Neural cell (in vitro differentiated cells): ENCODE measurements around the gene CTBP2. TPM values are rescaled to one million over a fixed set of nuclear protein-coding genes. Genes with fewer than 3 reads are reported as not detected.

ENCODE experiments used
- H2AFZ ChIP-seq: fragments of 200-600, 300-800 bp; sonication (generic), shearing (Covaris generic); 2 replicates; pipeline ENCODE4 v1.6.0; 2014; ENCODE audit warnings: low read depth, mild to moderate bottlenecking, antibody characterized with exemption, low read length, moderate library complexity
- H3F3A ChIP-seq: fragments of 200-600 bp; shearing (Covaris generic); 2 replicates; pipeline ENCODE4 v1.6.1; 2016; ENCODE audit warnings: mild to moderate bottlenecking, moderate library complexity, mixed read lengths, antibody characterized with exemption, low read length; ENCODE audit not compliant: insufficient read depth, poor library complexity, severe bottlenecking
- H3K27ac ChIP-seq: fragments of 200-600, 300-800 bp; sonication (generic), shearing (Covaris generic); 2 replicates; pipeline ENCODE4 v1.5.1; 2014; ENCODE audit warnings: mild to moderate bottlenecking, low read length, moderate library complexity
- H3K27me3 ChIP-seq: fragments of 300-800, 200-600 bp; sonication (generic), shearing (Covaris generic); 2 replicates; pipeline ENCODE4 v1.6.0; 2014; ENCODE audit warnings: mild to moderate bottlenecking, low read depth, low read length, moderate library complexity; ENCODE audit not compliant: insufficient read depth
- H3K36me3 ChIP-seq: fragments of 300-800, 200-600 bp; sonication (generic), shearing (Covaris generic); 2 replicates; pipeline ENCODE4 v1.5.1; 2014; ENCODE audit warnings: mild to moderate bottlenecking, antibody characterized with exemption, low read length, moderate library complexity; ENCODE audit not compliant: insufficient read depth
- H3K4me2 ChIP-seq: fragments of 300-800, 200-600 bp; sonication (generic), shearing (Covaris generic); 2 replicates; pipeline ENCODE4 v1.6.0; 2014; ENCODE audit warnings: mild to moderate bottlenecking, low read length
- H3K4me3 ChIP-seq: fragments of 300-800, 200-600 bp; sonication (generic), shearing (Covaris generic); 2 replicates; pipeline ENCODE4 v1.5.1; 2014; ENCODE audit warnings: mild to moderate bottlenecking, low read length, moderate library complexity
- H3K79me2 ChIP-seq: fragments of 200-600 bp; shearing (Covaris generic); replicated peaks from 2 replicates; pipeline ENCODE4 v1.6.0; 2014; ENCODE audit warnings: mild to moderate bottlenecking, low read length, moderate library complexity; ENCODE audit not compliant: insufficient read depth
- H3K9ac ChIP-seq: fragments of 300-800, 200-600 bp; sonication (generic), shearing (Covaris generic); 2 replicates; pipeline ENCODE4 v1.6.1; 2016; ENCODE audit warnings: mild to moderate bottlenecking, low read length, mixed read lengths
- H3K9me2 ChIP-seq: fragments of 200-600 bp; shearing (Covaris generic); 2 replicates; pipeline ENCODE4 v1.6.1; 2016; ENCODE audit warnings: mild to moderate bottlenecking, low read length, mixed read lengths; ENCODE audit not compliant: insufficient read depth
- H3K9me3 ChIP-seq: fragments of 200-600, 300-800 bp; sonication (generic), shearing (Covaris generic); 2 replicates; pipeline ENCODE4 v1.6.1; 2016; ENCODE audit warnings: mild to moderate bottlenecking, mixed run types, low read length, moderate library complexity, mixed read lengths
- H4K20me1 ChIP-seq: fragments of 200-600 bp; shearing (Covaris generic); 2 replicates; pipeline ENCODE4 v1.6.1; 2016; ENCODE audit warnings: mild to moderate bottlenecking, mixed run types; ENCODE audit not compliant: insufficient read depth
- EP300 ChIP-seq: fragments of 450-650 bp; conservative IDR thresholded peaks from 2 replicates; pipeline ENCODE4 v1.6.1; 2014; ENCODE audit warnings: antibody characterized with exemption, mild to moderate bottlenecking, moderate library complexity; ENCODE audit not compliant: poor library complexity, severe bottlenecking
- EZH2 ChIP-seq: fragments of 200-600, 300-800 bp; shearing (Covaris generic), sonication (generic); IDR thresholded peaks from 2 replicates; pipeline ENCODE4 v1.6.1; 2014; ENCODE audit warnings: antibody characterized with exemption, low read length, borderline replicate concordance, mild to moderate bottlenecking; ENCODE audit not compliant: insufficient read depth, poor library complexity, severe bottlenecking
- MXI1 ChIP-seq: fragments of 450-650 bp; conservative IDR thresholded peaks from 2 replicates; pipeline ENCODE4 v1.6.1; 2014; ENCODE audit warnings: antibody characterized with exemption, mild to moderate bottlenecking; ENCODE audit not compliant: poor library complexity, severe bottlenecking
- POLR2AphosphoS5 ChIP-seq: IDR thresholded peaks from 2 replicates; pipeline ENCODE4 v1.6.1; 2012
- RAD21 ChIP-seq: fragments of 450-650 bp; conservative IDR thresholded peaks from 2 replicates; pipeline ENCODE4 v1.6.1; 2014; ENCODE audit warnings: antibody characterized with exemption, mild to moderate bottlenecking, moderate library complexity
- SMC3 ChIP-seq: fragments of 450-650 bp; conservative IDR thresholded peaks from 2 replicates; pipeline ENCODE4 v1.6.1; 2014; ENCODE audit warnings: antibody characterized with exemption, mild to moderate bottlenecking, moderate library complexity; ENCODE audit not compliant: poor library complexity
- TAF1 ChIP-seq: IDR thresholded peaks from 2 replicates; pipeline ENCODE4 v1.6.1; 2012; ENCODE audit warnings: low read depth
- polyA plus RNA-seq: library from polyadenylated mRNA; depleted of rRNA; stranded (reverse); fragments of >200 nt; gene quantifications from 2 replicates; pipeline ENCODE4 v1.2.3, GENCODE V29; 2014
- TF ChIP-seq, protein P1 (sequence below): IDR thresholded peaks from 2 replicates; pipeline ENCODE4 v1.6.1; 2012; ENCODE audit warnings: borderline replicate concordance
- TF ChIP-seq, protein P2 (sequence below): fragments of 450-650 bp; IDR thresholded peaks from 2 replicates; pipeline ENCODE4 v1.5.1; 2014; ENCODE audit warnings: antibody characterized with exemption, mild to moderate bottlenecking, moderate library complexity; ENCODE audit not compliant: poor library complexity, severe bottlenecking

Gene CTBP2
- polyA plus RNA-seq, 1 donor from 2014 or later, result 59.5 TPM

DNA sequence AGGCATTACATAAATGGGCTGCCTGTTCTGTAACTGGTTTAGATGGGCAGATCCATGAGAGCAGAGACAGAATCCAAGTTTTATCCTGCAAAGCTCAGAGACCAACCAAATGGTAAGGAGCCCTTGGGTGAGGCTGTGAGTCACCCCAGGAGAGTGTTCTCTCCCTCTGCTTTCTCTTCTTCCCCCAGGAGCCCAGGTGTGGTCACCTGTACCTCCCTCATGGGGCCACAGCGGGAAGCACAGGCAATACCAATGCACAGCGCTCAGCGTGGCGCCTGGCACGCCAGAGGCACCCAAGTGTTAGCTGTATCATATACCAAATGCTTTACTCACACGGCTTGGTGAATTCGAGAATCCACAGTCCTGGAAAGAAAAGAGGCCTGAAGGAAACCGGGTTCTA lies 39.4 kb downstream of the CTBP2 start:
- Histone ChIP-seq H3K36me3 (no peaks in the 10 kb centered on the region), H3K9me2 (no peaks in the 10 kb centered on the region), H3K9me3 (no peaks in the 10 kb centered on the region), H3F3A (no peaks in the 10 kb centered on the region), H3K4me2 (no peak overlapping the region), H3K27ac (no peak overlapping the region), H3K4me3 (no peak overlapping the region), H4K20me1 (no peaks in the 10 kb centered on the region), H2AFZ (no peak overlapping the region), H3K9ac (no peak overlapping the region), H3K79me2 (peaks cover 89% of the 10 kb centered on the region), H3K27me3 (no peaks in the 10 kb centered on the region)
- no peak for TF ChIP-seq EP300
- TF ChIP-seq, protein P1, sequence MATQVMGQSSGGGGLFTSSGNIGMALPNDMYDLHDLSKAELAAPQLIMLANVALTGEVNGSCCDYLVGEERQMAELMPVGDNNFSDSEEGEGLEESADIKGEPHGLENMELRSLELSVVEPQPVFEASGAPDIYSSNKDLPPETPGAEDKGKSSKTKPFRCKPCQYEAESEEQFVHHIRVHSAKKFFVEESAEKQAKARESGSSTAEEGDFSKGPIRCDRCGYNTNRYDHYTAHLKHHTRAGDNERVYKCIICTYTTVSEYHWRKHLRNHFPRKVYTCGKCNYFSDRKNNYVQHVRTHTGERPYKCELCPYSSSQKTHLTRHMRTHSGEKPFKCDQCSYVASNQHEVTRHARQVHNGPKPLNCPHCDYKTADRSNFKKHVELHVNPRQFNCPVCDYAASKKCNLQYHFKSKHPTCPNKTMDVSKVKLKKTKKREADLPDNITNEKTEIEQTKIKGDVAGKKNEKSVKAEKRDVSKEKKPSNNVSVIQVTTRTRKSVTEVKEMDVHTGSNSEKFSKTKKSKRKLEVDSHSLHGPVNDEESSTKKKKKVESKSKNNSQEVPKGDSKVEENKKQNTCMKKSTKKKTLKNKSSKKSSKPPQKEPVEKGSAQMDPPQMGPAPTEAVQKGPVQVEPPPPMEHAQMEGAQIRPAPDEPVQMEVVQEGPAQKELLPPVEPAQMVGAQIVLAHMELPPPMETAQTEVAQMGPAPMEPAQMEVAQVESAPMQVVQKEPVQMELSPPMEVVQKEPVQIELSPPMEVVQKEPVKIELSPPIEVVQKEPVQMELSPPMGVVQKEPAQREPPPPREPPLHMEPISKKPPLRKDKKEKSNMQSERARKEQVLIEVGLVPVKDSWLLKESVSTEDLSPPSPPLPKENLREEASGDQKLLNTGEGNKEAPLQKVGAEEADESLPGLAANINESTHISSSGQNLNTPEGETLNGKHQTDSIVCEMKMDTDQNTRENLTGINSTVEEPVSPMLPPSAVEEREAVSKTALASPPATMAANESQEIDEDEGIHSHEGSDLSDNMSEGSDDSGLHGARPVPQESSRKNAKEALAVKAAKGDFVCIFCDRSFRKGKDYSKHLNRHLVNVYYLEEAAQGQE, result no peak
- no peak for TF ChIP-seq EZH2
- TF ChIP-seq, protein P2, sequence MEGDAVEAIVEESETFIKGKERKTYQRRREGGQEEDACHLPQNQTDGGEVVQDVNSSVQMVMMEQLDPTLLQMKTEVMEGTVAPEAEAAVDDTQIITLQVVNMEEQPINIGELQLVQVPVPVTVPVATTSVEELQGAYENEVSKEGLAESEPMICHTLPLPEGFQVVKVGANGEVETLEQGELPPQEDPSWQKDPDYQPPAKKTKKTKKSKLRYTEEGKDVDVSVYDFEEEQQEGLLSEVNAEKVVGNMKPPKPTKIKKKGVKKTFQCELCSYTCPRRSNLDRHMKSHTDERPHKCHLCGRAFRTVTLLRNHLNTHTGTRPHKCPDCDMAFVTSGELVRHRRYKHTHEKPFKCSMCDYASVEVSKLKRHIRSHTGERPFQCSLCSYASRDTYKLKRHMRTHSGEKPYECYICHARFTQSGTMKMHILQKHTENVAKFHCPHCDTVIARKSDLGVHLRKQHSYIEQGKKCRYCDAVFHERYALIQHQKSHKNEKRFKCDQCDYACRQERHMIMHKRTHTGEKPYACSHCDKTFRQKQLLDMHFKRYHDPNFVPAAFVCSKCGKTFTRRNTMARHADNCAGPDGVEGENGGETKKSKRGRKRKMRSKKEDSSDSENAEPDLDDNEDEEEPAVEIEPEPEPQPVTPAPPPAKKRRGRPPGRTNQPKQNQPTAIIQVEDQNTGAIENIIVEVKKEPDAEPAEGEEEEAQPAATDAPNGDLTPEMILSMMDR, result no peak
- TF ChIP-seq TAF1, result no peak
- TF ChIP-seq POLR2AphosphoS5, result no peak
- TF ChIP-seq RAD21, result no peak
- TF ChIP-seq SMC3, result no peak
- TF ChIP-seq MXI1, result no peak

DNA sequence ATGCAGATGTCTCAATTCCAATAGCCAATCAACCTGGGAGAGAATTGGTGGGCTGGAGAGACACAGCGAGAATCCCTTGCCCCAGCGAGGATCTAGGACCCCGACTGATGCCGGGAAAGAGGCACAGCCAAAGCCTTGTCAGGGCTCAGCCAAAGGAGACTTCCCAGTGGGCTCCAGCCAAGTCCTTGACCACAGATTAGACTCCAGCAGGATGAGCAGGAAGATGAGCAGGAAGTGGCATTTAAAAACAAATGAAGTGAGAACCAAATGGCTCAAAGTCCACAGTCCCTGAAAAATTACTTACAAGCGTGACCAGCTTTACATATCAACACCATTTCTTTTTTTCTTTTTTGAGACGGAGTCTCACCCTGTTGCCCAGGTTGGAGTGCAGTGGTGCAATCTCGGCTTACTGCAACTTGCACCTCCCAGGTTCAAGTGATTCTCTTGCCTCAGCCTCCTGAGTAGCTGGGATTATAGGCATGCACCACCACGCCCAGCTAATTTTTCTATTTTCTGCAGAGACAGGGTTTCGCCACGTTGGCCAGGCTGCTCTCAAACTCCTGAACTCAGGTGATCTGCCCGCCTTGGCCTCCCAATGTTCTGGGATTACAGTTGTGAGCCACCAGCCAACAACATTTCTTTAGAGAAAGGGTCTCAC lies 40.2 kb downstream of the CTBP2 start:
- no peak overlapping the region for H3K4me2 ChIP-seq
- TF ChIP-seq RAD21, result no peak
- no peaks in the 10 kb centered on the region for H3F3A ChIP-seq
- no peaks in the 10 kb centered on the region for H4K20me1 ChIP-seq
- H3K36me3 ChIP-seq, result no peaks in the 10 kb centered on the region
- no peaks in the 10 kb centered on the region for H3K9me3 ChIP-seq
- H3K9me2 ChIP-seq, result no peaks in the 10 kb centered on the region
- H3K27ac ChIP-seq, result no peak overlapping the region
- no peak overlapping the region for H3K4me3 ChIP-seq
- no peaks in the 10 kb centered on the region for H3K27me3 ChIP-seq
- no peak overlapping the region for H3K9ac ChIP-seq
- no peak overlapping the region for H2AFZ ChIP-seq
- H3K79me2 ChIP-seq, result peaks cover 87% of the 10 kb centered on the region
